A549 treated with AZD9567 at 1 μM for 4 hours (cell line): Measurements from ENCODE around the gene TMEM41A. TPM values are rescaled to one million over a fixed set of nuclear protein-coding genes. Genes with fewer than 3 reads are reported as not detected.

Source experiments
- total RNA-seq: library from RNA; stranded (reverse); fragments of 200-300 nt; extraction: Qiagen RNA extraction; gene quantifications from 5 replicates; pipeline ENCODE4 v1.2.3, GENCODE V29; 2022; ENCODE audit not compliant: insufficient read depth

TMEM41A gene
- total RNA-seq = 22.5 to 24.4 TPM (median 23.3 TPM) in 5 replicates

DNA sequence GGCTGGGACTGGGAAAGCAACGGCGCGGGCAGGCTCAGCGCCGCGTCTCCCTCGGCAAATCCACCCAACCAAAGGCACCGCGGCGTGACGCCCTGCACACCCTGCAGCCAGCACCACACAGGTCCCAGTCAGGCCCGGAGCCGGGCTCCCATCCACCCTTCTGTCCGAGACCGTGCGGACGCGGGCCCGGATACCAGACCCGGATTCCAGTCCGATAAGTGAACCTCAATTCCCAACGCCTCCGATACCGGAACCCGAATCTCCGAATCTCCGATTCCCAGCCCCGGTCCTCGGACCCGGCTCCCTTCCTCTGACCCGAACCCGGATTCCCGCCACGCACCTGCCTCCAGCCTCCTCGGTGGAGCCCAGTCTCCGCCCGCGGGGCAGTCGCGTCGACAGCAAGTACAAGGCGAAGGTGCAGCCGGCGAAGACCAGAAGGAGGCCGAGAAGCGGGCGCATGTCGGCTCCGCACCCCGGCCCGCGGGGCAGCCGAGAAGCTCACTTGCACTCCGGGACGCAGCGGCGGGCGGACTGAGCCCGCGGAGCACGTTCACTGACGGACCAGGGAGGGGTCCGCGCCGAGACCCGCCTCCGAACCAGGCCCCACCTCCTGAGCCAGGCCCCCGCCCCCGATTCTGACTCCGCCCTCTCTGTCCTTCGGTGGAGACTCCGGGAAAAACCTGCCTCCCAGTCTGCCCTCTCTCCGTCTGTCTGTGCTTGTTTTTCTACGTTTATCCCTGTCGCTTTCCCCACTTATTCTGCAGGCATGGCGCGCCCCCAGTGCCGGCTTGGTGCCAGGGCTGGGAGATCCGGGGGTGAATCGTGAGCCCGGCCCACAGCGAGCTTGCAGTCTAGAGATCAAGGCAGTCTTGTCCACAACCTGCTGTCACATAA lies at the start of gene TMEM41A:
Gene TMEM41A, minus strand, starts transcription at position 533 of the 894 bp plus-strand sequence. Its CDS starts 74 bp downstream, at position 459.

Other genes with a start within 250 kb of the TMEM41A start
- gene EHHADH, start 245.0 kb downstream of the TMEM41A start, total RNA-seq = 2.4 to 3.9 TPM (median 3.3 TPM) in 5 replicates
- gene MAP3K13, start 135.9 kb downstream of the TMEM41A start, total RNA-seq = 11.5 to 17.6 TPM (median 11.9 TPM) in 5 replicates
- gene LIPH, start 53.6 kb upstream of the TMEM41A start, total RNA-seq = 4.0 to 6.8 TPM (median 4.7 TPM) in 5 replicates
- 18.5 to 23.3 TPM (median 20.2 TPM) in 5 replicates for gene SENP2, start 87.3 kb upstream of the TMEM41A start, total RNA-seq